ENCODE results near the gene ASPSCR1.
A peak's percentile ranks its signal among the peaks of the same experiment; 100 is the strongest.

Gene ASPSCR1

DNA sequence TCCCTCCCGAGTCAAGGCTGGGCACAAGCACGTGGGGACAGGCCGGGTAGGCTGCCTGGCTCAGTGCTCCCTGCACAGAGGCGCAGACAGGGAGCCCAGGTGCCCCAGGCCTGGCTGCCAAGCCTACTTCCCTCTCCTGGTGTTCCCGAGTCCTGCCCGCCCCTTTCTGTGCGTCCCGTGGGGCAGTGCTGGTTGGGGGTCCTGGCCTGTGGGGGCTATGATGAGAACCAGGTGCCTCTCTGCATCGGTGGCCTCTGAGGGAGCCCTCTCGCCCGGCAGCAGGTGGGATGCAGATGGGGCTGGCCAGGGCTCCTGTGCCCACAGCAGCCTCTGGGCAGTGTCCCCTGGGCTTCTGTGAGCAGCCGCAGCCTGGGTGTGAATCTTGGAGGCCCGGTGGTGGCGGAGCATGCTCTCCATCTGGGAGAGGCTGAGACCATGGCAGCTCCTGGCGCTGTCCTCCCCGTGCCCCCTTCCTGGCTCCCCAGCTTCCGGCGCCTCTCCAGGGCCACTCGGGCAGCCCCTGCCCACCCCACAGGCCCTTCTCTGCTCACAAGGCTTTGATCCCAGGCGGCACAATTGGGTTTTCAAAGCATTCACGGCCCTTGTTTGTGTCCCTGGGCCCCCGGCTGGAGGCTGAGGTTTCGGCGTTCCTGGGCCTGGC, 38.0 kb downstream of the ASPSCR1 start:
- no peak for DNase-seq

DNA sequence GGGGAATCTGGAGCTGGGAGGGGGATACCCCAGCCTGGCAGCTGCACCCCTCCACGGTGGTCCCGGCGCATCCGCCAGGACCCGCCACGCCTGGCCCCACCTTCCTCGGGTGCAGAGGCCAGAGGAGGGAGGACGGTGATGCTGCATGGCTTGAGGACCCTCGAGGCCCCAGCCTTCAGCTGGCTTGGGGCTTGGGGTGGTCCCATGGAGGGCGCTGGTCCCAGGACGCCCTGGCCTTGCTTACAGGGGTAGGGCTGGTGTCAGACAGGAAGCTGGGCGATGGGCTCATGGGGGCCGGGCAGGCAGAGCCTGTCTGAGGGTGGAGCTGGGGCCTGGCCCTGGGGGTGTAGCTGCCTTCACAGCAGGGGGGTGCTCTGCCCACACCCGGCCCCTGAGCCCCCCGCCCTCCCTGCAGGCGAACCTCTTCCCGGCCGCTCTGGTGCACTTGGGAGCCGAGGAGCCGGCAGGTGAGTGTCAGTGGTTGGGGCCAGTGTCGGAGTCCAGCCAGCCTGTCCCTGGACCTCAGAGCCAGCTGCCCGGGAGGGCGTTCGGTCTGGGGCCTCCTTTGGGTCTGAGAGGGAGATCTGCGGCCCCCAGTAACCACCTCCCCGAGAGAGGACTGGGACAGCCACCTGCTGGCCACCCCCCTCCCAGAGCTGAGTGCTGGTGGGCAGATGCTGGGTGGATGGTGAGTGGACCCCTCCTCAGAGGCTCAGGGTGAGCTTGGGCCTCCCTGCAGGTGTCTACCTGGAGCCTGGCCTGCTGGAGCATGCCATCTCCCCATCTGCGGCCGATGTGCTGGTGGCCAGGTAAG, 38.8 kb downstream of the ASPSCR1 start:
- DNase-seq = no peak

DNA sequence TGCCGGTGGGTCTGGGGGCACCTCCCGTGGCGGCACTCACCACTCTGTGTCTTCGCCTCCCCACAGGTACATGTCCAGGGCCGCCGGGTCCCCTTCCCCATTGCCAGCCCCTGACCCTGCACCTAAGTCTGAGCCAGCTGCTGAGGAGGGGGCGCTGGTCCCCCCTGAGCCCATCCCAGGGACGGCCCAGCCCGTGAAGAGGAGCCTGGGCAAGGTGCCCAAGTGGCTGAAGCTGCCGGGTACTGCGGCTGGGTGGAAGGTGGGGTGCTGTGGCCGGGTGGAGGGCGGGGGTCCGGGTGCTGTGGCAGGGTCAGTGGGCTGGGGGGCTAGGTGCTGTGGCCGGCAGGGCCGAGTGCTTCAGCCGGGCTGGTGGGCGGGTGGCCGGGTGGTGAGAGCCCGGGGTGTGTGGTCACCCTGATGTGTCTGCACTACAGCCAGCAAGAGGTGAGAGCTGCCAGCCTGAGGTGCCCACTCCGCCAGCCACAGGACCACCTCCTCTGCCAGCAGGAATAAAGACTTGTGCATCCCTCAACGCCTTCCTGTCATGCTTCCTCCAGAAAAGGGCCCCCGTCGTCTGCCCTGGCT, 39.5 kb downstream of the ASPSCR1 start:
- no peak for DNase-seq

DNA sequence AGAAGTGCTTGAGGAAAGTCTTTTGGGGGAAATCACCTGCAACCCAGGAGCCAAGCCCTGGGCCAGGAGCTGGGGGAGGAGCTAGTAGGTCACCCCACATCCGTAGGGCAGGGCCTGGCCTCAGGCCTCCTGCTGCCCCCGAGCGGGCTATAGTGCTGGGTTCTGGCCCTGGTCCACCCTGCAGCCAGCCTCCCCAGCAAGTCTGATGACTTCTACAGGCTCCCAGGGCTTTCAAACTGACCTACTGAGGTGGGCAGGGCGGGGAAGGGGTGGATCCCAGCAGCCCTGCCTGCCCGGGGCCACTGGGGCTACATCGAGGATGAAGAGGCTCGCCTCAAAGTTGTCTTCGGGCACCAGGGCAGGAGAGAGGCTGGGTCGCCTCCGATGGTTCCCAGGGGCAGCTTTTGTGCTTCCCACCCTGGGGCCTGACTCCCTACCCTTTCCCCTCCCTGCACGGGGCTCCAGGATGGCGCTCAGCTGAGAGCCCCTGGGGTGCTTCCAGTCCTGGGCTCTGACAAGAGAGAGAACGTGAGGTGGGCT, 40.3 kb downstream of the ASPSCR1 start:
- no peak for DNase-seq

DNA sequence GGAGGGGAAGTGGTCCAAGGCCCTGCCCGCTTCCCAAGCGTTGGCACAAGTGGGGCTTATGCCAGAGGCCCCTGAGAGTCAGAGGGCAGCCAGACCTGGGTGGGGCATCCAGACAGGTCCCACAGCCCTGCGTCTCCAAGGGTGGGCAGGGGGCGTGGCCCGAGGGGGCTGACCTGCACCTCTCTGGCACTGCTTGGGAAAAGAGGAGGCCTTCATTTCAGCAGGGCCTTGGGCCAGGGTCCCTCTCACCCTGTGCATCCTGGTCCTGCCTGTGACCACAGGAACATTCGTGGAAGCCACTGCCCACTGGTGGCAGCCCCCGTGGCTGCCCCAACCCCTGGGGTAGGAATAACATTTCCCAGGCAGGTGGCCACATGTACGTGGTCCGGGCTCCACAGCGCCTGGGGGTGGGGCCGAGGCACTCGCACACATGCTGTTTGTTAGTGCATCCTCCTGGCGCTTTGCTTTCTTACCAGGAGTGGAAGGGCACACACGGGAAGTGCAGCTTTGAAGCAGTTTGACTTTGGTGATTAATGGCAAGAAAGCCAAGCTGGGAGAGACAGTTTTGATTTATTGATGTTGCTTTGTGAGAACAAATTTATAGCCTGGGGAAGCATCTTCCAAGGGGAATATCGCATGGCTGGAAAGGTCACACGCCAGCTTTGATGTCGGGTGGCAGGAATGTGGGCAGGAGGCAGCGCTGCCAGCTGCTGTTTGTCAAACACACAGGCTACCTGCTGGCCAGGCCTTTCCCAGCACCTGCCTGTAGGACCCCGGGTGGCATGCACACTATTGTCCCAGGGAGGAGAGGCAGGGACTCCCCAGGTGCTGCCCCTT, 40.9 kb downstream of the ASPSCR1 start:
- DNase-seq = peak; percentile 77

DNA sequence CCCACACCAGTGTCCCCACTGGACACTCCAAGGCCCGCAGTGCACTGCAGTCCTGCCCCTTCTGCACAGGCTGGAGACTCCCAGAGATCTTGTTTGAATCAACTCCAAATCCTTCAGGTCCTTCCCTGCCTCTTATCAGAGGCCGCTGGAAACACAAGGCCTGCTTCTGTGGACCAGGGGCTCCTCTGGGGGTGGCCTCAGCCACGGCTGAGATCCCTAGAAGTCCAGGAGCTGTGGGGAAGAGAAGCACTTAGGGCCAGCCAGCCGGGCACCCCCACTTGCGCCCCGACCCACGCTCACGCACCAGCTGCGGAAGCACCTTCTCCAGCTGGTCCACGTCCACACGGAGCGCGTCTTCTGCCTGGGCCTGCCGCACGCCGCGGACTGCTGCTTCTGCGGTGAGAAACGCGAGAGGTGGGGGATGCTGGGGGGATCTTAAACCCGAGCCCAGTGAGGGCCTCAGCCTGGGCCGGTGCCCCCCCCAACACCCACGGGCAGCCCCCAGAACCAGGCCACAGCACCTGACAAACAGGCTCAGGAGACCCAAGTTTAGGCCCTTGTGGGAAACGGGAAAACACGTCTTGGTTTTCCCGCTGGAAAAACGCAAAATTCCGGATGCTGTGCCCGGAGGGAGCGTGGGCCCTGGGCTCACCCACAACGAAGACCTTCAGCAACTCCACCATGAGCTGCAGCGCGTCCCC, 41.7 kb downstream of the ASPSCR1 start:
- DNase-seq = no peak

DNA sequence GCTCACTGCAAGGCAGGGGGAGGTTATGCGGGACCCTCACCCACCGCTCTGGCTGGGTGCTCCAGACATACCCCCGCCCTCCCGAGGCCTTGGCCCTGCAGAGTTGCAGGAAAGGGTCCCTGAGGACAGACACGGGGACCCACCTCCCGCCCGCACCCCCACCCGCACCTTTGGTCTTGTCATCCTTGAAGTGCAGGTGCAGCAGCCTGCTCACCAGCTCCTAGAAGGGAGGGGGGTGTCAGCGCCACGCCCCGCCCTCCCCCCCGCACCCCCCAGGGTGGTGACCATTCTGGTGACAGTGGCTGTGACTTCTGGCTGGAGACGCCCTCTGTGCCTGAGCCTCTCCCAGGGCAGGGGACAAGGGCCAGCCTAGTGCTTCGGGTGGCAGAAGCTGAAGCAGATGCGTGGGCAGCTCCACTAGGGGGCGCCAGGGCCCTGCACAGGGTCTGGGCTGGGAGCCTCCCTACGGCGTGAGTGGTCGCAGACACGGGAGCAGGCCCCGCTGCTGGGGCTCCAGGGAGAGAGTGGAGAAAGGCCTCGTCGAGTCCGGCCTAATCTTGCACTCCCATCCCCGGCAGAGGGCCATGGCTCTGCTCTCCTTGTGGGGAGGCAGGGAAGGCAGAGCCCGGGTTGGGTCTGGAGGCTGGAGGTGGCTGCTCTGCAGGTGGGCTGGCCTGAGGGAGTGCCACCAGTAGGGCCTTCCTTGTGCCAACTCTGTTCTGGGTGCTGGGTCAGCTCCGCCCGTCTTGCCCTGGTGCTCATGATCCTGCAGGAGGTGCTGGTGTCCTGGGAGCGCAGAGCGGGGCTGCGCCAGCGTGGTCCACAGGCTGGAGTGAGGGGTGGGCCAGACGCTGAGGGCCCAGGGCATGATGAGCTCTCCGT, 42.5 kb downstream of the ASPSCR1 start:
- peak; percentile 32 for DNase-seq

DNA sequence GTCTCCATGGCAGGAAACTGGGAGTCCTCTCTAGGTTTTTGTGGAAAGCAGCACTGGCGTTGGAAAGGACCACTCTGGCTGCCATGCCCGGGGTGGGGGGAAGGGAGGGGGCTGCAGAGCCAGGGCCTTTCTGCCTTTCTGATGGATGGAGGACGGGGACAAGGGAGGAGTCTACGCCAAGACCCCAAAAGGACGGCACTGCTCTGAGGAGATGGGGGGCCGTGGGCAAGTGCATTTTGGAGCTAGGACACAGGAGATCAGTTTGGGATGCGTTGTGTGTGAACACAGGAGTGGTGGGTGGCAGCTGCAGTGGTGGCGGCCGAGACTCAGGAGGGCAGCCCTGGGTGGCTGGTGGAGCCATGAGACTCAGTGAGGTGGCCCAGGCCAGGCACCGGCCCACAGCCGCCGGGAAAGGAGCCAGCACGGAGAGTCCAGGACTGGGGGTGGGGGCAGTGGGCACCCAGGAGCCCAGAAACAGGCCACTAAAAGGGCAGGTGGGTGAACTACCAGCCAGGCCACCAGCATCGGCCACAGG, 43.2 kb downstream of the ASPSCR1 start:
- no peak for DNase-seq

DNA sequence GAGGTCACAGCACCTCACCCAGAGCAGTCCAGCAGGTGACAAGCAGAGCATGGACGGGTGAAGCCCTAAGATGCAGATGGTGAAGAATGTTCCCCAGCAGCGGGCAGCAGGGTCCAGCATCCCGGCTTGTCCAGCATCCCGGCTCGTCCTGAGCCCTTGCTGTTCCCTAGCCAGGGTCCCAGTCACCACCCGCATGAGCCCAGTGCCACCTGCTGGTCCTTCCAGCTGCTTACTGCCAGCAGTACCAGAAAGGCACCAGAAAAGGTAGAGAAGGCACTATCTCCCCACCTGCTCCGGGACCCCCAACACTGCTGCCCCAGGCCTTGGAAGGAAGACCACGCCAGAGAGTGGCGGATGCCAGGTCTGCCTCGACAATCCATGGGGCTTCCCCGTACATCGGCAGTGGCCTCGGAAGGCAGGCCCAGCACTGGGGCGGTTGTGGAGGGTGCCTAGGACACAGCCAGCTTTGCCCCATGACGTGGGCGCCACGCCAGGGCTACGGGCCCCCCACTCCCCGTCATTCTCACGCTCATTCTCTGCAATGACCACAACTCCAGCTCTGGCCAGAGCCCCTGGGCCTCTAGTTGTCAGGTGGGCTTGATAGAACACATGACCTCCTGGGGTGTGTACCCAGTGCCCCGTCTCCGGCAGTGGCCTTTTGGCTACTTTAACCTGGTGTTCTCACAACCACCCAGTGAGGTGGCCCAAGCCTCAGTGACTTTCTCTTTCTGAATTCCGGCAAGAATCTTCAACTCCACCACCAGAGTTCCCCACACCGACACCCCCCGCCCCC, 43.9 kb downstream of the ASPSCR1 start:
- peak; percentile 38 for DNase-seq

DNA sequence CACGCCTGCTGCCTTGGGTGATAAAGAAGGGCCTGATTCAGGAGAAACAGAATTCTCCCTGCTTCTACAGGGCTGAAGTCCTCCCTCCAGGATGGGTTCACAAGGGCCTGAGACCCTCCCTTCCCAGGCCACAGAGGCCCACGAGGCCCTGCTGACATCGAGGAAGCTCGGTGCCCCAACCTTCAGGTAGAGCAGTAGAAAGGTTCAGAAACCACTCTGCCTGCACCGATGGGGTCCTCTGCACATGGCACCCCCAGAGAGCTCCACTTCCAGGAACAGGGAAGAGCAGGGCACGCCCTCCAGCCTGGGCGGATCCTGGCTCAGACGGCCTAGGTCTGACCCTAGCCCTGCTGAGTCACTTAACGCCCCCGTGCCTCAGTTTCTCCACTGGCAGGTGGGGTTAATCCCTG, 44.5 kb downstream of the ASPSCR1 start:
- DNase-seq = no peak

DNA sequence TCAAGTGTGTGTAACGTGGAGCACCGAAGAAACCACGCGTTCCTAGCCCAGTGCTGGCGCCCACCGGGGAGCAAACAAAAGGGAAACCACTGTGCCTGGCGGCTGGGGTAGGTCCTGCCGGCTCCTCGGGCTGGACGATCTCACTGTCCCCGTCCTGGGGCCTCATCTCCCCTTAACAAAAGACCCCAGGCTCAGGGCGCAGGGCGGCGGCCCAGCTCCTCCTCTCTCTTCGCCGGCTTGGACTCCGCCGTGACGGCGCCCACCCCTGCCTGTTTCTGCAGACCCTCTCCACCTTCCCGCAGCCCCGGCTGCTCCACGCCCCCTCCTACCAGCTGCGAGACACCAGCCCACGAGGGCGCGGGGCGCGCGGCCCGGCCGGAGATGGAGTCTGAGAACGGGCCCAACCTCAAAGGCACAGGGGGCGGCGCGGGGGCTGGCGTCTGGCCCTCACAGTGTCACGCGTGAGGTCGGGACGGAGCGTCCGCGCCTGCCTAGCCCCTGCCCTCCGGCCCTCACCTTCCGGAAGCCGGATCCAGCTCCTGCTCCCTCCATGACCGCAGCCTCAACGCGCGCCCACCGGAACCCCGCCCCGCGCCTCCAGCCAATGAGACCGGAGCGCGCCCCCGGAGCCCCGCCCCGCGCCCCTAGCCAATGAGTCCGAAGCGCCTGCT, 45.0 kb downstream of the ASPSCR1 start, which contains the start of gene CENPX:
Gene CENPX (minus strand): TSS at position 569 of the 671 bp plus-strand sequence. CDS start 17 bp downstream, at position 552.
- DNase-seq = peak; percentile 30

DNA sequence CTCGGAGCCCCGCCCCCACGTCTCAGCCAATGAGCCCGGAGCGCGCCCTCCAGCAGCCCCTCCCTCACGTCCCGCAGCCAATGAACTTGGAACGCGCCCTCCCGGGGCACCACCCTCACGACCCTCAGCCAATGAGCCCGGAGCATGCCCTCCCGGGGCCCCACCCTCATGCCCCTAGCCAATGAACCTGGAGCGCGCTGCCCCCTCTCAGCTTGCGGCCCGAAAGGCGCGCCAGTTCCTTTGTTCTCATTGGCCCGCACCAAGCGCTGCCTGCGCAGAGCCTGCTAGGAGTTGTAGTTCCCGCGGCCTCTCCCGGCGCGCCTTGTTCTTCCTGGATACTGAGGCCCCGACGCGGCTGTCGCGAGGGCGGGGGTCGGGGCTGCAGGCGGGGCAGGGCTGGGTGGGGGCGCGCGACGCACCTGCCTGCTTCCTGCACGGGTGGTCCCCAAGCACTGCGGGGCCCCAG, 45.6 kb downstream of the ASPSCR1 start, which contains the start of gene LRRC45:
Gene LRRC45 (plus strand): TSS at position 325 of the 466 bp plus-strand sequence. CDS start 339 bp downstream, outside the sequence.
- DNase-seq = peak; percentile 100

DNA sequence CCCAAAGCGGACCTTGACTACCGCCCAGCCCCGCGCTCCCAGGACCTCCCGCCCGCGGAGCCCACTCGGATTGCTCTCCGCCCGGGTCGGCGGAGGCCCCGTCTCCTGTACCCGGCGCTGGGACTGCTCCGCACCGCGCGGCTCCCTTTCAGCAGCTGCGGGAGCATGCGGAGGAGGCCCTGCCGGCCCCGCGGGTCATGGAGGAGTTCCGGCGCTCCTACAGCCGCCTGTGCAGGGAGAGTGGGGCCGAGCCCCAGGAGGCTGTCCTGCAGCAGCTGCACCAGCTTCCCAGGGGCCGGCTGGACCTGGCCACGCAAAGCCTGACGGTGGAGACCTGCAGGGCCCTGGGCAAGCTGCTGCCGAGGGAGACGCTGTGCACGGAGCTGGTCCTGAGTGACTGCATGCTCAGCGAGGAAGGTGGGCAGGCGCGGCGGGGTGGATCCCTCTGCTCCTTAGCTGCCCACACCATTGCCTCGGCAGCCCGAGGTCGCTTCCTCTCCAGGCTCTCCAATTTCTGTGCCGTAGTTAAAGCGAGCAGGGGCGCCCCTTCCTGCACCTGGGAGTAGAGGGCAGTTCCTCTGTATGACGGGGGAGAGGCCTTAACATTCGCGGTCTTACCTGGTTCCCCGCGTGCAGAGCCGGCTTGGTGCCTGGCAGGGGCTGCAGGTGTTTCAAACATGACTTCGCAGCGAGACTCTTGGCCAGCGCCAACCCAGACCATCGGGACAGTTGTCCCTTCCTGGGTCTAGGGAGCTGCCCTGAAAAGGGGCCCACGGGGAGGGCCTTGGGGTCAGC, 46.2 kb downstream of the ASPSCR1 start:
- DNase-seq = peak; percentile 62

DNA sequence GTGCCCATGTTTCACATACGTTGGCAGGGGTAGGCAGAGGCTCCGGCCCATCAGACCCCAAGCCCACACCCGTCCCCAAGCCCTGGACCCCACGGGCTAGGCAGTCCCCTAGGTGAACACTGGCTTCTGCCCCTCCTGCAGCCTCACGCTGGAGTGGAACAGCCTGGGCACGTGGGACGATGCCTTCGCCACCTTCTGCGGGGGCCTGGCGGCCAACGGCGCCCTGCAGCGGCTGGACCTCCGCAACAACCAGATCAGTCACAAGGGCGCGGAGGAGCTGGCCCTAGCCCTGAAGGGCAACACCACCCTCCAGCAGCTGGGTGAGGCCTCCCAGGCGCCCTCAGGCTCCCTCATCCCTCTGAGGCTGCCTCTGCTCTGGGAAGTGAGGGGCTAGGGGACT, 47.4 kb downstream of the ASPSCR1 start:
- no peak for DNase-seq

DNA sequence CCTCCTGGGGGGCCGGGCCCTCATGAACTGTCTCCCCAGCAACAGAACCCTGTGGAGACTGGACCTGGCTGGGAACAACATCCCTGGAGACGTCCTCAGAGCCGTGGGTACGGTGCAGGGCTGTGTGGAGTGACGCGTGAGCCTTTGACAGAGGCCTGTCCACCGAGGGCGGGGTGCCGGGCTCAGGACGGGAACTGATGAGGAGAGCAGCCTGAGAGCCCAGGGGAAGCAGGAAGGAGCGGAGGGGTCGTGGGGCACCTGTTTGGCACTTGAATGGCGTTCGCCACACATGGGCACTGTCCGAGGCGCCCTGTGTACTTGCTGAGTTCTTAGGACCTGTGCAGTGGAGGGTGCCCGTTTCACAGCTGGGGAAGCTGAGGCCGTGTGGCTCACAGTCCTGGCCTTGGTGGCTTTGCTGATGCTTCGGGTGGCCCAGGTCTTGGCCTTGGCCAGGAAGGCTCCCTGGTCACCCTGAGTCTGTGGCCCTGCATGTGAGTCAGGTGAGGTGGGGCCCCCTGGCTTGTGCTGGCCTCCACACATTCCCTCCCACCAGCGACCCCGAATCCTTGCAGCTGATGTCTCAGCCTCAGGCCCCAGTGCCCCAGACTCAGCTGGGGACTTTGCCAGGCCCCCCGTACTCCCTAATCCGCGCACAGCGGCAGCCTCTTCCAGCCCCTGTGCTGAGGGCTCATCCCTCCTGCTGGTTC, 48.1 kb downstream of the ASPSCR1 start:
- no peak for DNase-seq

DNA sequence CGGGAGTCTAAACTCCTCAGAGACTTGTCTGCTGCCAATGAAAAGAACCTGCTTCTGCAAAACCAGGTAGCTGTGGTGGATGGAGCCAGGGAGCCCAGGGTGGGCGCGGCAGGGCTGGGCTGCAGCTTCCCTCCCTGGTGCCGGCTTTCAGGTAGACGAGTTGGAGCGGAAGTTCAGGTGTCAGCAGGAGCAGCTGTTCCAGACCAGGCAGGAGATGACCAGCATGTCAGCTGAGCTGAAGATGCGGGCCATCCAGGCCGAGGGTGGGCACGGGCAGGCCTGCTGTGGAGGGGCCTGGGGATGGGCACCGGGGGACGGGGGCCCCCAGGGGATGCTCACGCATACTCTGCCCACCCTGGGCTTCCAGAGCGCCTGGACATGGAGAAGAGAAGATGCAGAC, 50.8 kb downstream of the ASPSCR1 start:
- DNase-seq = no peak

DNA sequence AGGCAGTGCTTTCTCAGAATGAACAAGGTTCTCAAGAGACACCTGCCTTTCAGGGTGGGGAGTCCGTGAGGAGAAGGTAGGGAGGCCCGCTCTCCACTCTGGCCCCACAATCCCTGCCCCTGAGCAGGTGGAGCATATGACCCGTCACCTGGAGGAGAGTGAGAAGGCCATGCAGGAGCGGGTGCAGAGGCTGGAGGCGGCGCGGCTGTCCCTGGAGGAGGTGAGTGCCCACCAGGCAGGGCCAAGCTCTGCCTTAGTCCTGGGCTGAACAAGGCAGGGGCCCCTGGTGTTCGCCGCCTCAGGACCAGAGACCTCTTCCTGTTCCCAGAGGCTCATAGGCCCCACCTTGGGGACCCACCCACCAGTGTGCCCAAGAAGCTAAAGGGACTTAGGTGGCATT, 51.5 kb downstream of the ASPSCR1 start:
- no peak for DNase-seq

Data from NCI-H146 (cell line).